Kidney epithelial cell (primary cell): Measurements from ENCODE around the gene NINL. TPM values are rescaled to one million over a fixed set of nuclear protein-coding genes. Genes with fewer than 3 reads are reported as not detected.
"Not testable (repeated sequence)": the region's sequence is repeated elsewhere in the genome, so short reads cannot be mapped to it uniquely, and the experiment has no call there.

Experiments used
- DNase-seq: peaks from one replicate; pipeline ENCODE4 v3.0.0-alpha.2; 2010; ENCODE audit warnings: low read depth
- H3K27me3 ChIP-seq: 2 replicates; pipeline ENCODE4 v1.6.0; 2011; ENCODE audit warnings: low read length; ENCODE audit not compliant: control insufficient read depth, insufficient read depth
- H3K36me3 ChIP-seq: 2 replicates; pipeline ENCODE4 v1.5.1; 2011; ENCODE audit warnings: low read length; ENCODE audit not compliant: control insufficient read depth, insufficient read depth
- H3K4me3 ChIP-seq: 2 replicates; pipeline ENCODE4 v1.5.1; 2011; ENCODE audit warnings: low read depth, mild to moderate bottlenecking, control low read depth, low read length
- total RNA-seq: library from RNA; depleted of rRNA; stranded (reverse); fragments of >200 nt; gene quantifications from 2 replicates; pipeline ENCODE4 v1.2.3, GENCODE V29; 2015
- TF ChIP-seq, protein P1 (sequence below): IDR thresholded peaks from 2 replicates; pipeline ENCODE4 v1.5.1; 2011; ENCODE audit warnings: mild to moderate bottlenecking, moderate library complexity, low read length, control low read depth, inconsistent platforms; ENCODE audit not compliant: insufficient read depth, poor library complexity, severe bottlenecking

NINL gene
- total RNA-seq, 1 donor from 2014 or later: 19.6 TPM

DNA sequence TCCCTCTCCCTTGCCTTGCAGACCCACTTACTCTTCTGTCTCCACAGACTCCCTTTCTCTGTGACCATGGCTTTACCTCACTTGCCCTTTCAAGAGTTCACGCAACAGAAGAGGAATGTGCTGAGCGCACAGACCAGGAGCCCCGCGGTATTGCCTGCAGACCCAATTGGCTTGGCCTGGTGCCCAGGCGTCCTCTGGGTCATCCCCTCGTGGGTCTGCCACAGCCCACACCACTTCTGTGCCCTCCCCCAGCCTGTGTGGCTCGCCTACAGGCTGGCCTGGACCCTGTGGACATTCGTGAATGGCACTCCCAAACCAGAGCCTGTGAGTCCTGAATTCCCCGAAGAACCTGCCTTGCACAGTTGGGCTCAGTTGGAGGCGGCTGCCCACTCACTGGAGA is 15.3 kb upstream of the NINL start:
- Histone ChIP-seq H3K36me3 (no peaks in the 10 kb centered on the region), H3K4me3 (no peak overlapping the region), H3K27me3 (peaks cover 2% of the 10 kb centered on the region)
- TF ChIP-seq, protein P1, sequence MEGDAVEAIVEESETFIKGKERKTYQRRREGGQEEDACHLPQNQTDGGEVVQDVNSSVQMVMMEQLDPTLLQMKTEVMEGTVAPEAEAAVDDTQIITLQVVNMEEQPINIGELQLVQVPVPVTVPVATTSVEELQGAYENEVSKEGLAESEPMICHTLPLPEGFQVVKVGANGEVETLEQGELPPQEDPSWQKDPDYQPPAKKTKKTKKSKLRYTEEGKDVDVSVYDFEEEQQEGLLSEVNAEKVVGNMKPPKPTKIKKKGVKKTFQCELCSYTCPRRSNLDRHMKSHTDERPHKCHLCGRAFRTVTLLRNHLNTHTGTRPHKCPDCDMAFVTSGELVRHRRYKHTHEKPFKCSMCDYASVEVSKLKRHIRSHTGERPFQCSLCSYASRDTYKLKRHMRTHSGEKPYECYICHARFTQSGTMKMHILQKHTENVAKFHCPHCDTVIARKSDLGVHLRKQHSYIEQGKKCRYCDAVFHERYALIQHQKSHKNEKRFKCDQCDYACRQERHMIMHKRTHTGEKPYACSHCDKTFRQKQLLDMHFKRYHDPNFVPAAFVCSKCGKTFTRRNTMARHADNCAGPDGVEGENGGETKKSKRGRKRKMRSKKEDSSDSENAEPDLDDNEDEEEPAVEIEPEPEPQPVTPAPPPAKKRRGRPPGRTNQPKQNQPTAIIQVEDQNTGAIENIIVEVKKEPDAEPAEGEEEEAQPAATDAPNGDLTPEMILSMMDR: no peak
- no peak for DNase-seq

DNA sequence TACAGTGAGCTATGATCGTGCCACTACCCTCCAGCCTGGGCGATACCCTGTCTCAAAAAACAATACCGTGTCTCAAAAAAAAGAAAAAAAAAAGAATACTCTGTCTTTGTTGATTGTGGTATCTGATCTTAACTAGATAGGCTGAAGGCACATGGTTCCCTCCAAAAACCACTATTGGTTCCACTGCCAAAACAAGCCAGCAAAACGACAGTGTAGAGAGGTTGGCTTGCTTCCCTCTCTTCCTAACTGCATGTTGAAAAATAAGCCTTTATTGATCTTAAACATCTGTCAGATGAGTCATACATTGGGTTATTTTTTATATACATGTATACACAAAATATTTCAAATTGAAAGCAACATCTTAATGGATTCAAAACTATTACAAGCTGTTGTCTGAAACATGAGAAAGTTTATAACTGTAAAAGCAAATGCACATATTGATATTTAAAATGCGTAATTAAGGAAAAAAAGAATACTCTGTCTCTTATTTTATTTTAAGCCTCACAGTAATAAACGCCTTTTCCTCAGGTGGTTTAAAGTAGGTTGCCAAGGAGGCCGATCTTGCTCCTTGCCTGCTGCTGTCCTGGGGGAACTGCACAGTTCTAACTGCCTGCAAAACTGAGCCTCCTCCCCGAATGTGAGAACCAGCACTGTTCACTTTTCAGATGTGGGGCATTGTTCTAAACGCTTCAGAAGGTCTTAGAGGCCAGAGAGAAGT is 7.0 kb upstream of the NINL start:
- peaks cover 2% of the 10 kb centered on the region for H3K27me3 ChIP-seq
- no peak overlapping the region for H3K4me3 ChIP-seq
- no peak for DNase-seq
- TF ChIP-seq, protein P1: no peak
- H3K36me3 ChIP-seq: no peaks in the 10 kb centered on the region

DNA sequence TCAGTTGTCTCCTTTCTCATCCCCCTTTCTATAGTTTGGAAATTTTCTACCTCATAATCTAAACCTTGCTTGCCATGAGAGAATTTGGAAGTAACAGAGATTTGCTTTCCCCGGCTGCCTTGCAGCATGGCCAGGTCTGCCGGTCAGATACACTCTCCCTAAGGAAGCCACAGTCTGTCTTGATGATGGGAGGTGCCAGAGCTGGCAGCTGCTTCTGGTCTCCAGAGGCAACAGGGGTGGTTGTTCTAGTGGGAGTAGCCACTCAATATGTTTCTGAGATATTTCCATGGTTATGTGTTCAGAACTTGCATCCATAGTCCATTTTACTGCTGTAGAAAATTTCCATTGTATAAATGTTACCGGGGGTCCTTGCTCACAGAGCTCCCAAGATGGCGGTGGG is 5.4 kb upstream of the NINL start:
- H3K36me3 ChIP-seq, DNase-seq, H3K4me3 ChIP-seq, H3K27me3 ChIP-seq: not testable (repeated sequence)

DNA sequence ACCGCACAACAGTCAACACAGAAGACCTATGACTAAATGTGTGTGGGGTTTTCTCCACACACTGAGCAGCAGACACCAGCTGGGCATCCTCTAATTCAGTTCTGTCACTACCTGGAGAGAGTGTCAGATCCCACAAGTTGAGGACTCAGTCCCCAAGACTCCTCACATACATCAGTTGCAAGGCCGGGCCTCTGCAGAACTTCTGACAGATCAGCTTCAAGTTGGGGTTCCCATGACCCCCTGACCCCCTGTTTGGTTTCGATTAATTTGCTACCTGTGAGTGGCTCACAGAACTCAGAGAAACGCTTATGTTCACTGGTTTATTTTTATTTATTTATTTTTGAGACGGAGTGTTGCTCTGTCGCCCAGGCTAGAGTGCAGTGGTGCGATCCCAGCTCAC is 3.2 kb upstream of the NINL start:
- no peak overlapping the region for H3K4me3 ChIP-seq
- DNase-seq: no peak

DNA sequence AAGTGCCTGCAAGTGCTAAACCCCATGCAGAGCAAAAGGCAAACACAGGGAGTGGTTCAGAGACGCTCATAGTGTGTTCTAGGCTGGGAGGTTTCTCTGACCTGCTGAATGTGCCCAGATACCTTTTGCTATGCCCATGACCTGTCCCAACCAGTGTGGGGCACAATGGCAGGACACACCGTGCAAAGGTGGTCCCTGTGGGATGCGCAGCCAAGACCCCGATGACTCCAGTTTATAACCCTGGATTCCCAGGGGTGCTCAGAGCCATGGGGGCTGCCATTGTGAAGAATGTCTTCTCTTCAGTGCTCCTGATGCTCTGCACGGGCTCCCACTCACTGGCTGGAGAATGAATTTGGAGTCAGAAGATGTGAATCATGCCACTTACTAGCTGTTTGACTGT is 2.2 kb upstream of the NINL start:
- no peaks in the 10 kb centered on the region for H3K36me3 ChIP-seq
- H3K27me3 ChIP-seq: no peaks in the 10 kb centered on the region
- TF ChIP-seq, protein P1: no peak
- no peak overlapping the region for H3K4me3 ChIP-seq
- DNase-seq: no peak

More for the DNA sequence above, 3.2 kb upstream of the NINL start:
- Histone ChIP-seq H3K36me3 (no peaks in the 10 kb centered on the region), H3K27me3 (no peaks in the 10 kb centered on the region)
- TF ChIP-seq, protein P1: no peak

DNA sequence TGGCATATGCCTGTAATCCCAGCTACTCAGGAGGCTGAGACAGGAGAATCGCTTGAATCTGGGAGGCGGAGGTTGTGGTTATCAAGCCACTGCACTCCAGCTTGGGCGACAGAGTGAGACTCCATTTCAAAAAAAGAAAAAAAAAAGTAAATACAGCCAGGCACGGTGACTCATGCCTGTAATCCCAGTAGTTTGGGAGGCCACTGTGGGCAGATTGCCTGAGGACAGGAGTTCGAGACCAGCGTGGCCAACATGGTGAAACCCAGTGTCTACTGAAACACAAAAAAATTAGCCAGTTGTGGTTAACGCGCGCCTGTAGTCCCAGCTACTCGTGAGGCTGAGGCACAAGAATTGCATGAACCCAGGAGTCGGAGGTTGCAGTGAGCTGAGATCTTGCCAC is 1.5 kb upstream of the NINL start:
- H3K4me3 ChIP-seq: no peak overlapping the region
- no peaks in the 10 kb centered on the region for H3K36me3 ChIP-seq
- no peaks in the 10 kb centered on the region for H3K27me3 ChIP-seq
- TF ChIP-seq, protein P1: no peak
- DNase-seq: no peak

DNA sequence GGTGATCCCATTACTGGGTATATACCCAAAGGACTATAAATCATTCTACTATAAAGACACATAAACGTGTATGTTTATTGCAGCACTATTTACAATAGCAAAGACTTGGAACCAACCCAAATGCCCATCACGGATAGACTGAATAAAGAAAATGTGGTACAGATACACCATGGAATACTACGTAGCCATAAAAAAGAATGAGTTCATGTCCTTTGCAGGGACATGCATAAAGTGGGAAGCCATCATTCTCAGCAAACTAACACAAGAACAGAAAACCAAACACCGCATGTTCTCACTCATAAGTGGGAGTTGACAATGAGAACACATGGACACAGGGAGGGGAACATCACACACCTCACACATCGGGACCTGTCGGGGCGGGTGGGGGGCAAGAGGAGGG is 1.7 kb downstream of the NINL start:
- H3K27me3 ChIP-seq, H3K4me3 ChIP-seq, DNase-seq, H3K36me3 ChIP-seq: not testable (repeated sequence)
